SK-N-SH treated with all-trans-retinoic acid at 6 μM for 48 hours (cell line): ENCODE measurements around the gene SLC24A4.

Experiments used
- BACH2 ChIP-seq: fragments of 250-450 bp; sonication (Bioruptor Pico); IDR thresholded peaks from 2 replicates; pipeline ENCODE4 v1.9.0; 2021; ENCODE audit warnings: mild to moderate bottlenecking, borderline replicate concordance
- CREB5 ChIP-seq: fragments of 250-450 bp; sonication (Bioruptor Pico); IDR thresholded peaks from 2 replicates; pipeline ENCODE4 v1.5.1; 2020; ENCODE audit warnings: low read depth, mild to moderate bottlenecking, moderate library complexity
- OSR1 ChIP-seq: fragments of 250-450 bp; sonication (Bioruptor Pico); IDR thresholded peaks from 2 replicates; pipeline ENCODE4 v1.8.0; 2022; ENCODE audit warnings: moderate library complexity, mild to moderate bottlenecking, inconsistent platforms
- PATZ1 ChIP-seq: fragments of 250-450 bp; sonication (Bioruptor Pico); IDR thresholded peaks from 2 replicates; pipeline ENCODE4 v1.8.0; 2020; ENCODE audit warnings: mild to moderate bottlenecking, moderate library complexity, borderline replicate concordance
- PPARA ChIP-seq: fragments of 250-450 bp; sonication (Bioruptor Pico); IDR thresholded peaks from 2 replicates; pipeline ENCODE4 v1.5.0; 2020; ENCODE audit warnings: mild to moderate bottlenecking, borderline replicate concordance
- ZC3H10 ChIP-seq: fragments of 250-450 bp; sonication (Bioruptor Pico); IDR thresholded peaks from 2 replicates; pipeline ENCODE4 v1.5.1; 2021; ENCODE audit warnings: mild to moderate bottlenecking, moderate library complexity
- ZNF565 ChIP-seq: fragments of 450-650 bp; formaldehyde crosslinking; conservative IDR thresholded peaks from 2 replicates; pipeline ENCODE4 v1.5.0; 2020; ENCODE audit warnings: low read depth, mild to moderate bottlenecking, moderate library complexity

- TF ChIP-seq ZC3H10 (CRISPR knock-in tag) (no peak), OSR1 (no peak), BACH2 (no peak), CREB5 (no peak), ZNF565 (no peak), PATZ1 (CRISPR knock-in tag) (no peak), PPARA (no peak)
Measured at GRCh38 chr14:92397150-92397952, 74.4 kb downstream of the SLC24A4 start.
